ENCODE results near the gene SNRPN.

DNA sequence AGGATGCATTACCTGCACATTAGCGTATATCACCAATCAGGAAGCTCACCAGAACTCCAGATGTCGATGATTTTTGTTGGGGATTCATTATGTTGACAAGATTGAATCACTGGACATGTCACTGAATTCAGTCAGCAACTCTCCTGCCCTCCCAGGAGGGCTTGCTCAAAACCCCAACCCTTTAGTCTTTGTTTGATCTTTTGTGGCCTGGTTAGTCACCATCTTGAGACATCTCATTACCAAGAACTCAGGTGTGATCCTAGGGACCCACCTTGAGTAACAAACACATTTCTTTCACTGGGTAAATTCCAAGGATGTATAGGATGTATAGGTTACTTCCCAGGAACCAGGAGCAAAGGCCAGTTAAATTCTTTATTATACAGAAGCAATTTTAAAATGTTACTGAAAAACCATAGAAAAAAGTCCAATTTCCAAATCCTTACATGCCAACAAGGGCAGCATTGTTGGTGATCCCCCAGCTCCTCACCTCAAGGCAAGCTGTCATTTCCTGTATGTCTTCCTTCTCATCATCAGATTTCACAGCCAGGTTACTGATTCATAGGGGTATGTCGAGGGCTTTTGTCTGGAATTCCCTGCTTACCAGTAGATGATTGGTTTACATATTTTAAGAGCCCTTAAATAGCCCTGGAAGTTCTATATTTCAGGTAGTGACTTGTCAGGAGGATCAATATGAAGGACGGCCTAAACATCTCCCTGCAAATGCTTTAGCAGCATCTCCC is 11.7 kb downstream of the SNRPN start:
- TF ChIP-seq, protein P1, sequence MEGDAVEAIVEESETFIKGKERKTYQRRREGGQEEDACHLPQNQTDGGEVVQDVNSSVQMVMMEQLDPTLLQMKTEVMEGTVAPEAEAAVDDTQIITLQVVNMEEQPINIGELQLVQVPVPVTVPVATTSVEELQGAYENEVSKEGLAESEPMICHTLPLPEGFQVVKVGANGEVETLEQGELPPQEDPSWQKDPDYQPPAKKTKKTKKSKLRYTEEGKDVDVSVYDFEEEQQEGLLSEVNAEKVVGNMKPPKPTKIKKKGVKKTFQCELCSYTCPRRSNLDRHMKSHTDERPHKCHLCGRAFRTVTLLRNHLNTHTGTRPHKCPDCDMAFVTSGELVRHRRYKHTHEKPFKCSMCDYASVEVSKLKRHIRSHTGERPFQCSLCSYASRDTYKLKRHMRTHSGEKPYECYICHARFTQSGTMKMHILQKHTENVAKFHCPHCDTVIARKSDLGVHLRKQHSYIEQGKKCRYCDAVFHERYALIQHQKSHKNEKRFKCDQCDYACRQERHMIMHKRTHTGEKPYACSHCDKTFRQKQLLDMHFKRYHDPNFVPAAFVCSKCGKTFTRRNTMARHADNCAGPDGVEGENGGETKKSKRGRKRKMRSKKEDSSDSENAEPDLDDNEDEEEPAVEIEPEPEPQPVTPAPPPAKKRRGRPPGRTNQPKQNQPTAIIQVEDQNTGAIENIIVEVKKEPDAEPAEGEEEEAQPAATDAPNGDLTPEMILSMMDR (IDR thresholded peaks at IDR 0.05; ENCODE audit: low read depth, low read length) = no peak
- TF ChIP-seq EZH2phosphoT487 (IDR thresholded peaks at IDR 0.05; ENCODE audit: low read depth) = no peak

Measured in OCI-LY3 (cell line).